ENCODE data around the gene ME3.

ME3 gene

GRCh38 chr11:86459682-86460460 is 212.5 kb downstream of the ME3 start:
- TF ChIP-seq ZNF274 (IDR thresholded peaks at IDR 0.05; ENCODE audit: low read depth, low read length): no peak
- H3K4me3 ChIP-seq (ENCODE audit: low read length): no peak overlapping the region

GRCh38 chr11:86459002-86459385 is 213.4 kb downstream of the ME3 start:
- H3K4me3 ChIP-seq (ENCODE audit: low read length): no peak overlapping the region
- no peak for TF ChIP-seq ZNF274 (IDR thresholded peaks at IDR 0.05; ENCODE audit: low read depth, low read length)

- no peak overlapping the region for H3K4me3 ChIP-seq (ENCODE audit: low read length)
- TF ChIP-seq ZNF274 (IDR thresholded peaks at IDR 0.05; ENCODE audit: low read depth, low read length): no peak
Measured at GRCh38 chr11:86458294-86459001, 214.0 kb downstream of the ME3 start.

- no peak for TF ChIP-seq ZNF274 (IDR thresholded peaks at IDR 0.05; ENCODE audit: low read depth, low read length)
- H3K4me3 ChIP-seq (ENCODE audit: low read length): no peak overlapping the region
Measured at GRCh38 chr11:86456075-86456939, 216.1 kb downstream of the ME3 start.

- no peak overlapping the region for H3K4me3 ChIP-seq (ENCODE audit: low read length)
- no peak for TF ChIP-seq ZNF274 (IDR thresholded peaks at IDR 0.05; ENCODE audit: low read depth, low read length)
Measured at GRCh38 chr11:86453290-86454030, 219.0 kb downstream of the ME3 start.

GRCh38 chr11:86449993-86450629 is 222.3 kb downstream of the ME3 start:
- no peak for TF ChIP-seq ZNF274 (IDR thresholded peaks at IDR 0.05; ENCODE audit: low read depth, low read length)
- H3K4me3 ChIP-seq (ENCODE audit: low read length): no peak overlapping the region

GRCh38 chr11:86447763-86448480 is 224.5 kb downstream of the ME3 start:
- H3K4me3 ChIP-seq (ENCODE audit: low read length): no peak overlapping the region
- no peak for TF ChIP-seq ZNF274 (IDR thresholded peaks at IDR 0.05; ENCODE audit: low read depth, low read length)

GRCh38 chr11:86446924-86447285 is 225.5 kb downstream of the ME3 start:
- no peak overlapping the region for H3K4me3 ChIP-seq (ENCODE audit: low read length)
- no peak for TF ChIP-seq ZNF274 (IDR thresholded peaks at IDR 0.05; ENCODE audit: low read depth, low read length)

GRCh38 chr11:86446163-86446923 is 226.1 kb downstream of the ME3 start:
- TF ChIP-seq ZNF274 (IDR thresholded peaks at IDR 0.05; ENCODE audit: low read depth, low read length): no peak
- no peak overlapping the region for H3K4me3 ChIP-seq (ENCODE audit: low read length)

- TF ChIP-seq ZNF274 (IDR thresholded peaks at IDR 0.05; ENCODE audit: low read depth, low read length): no peak
- no peak overlapping the region for H3K4me3 ChIP-seq (ENCODE audit: low read length)
Measured at GRCh38 chr11:86444981-86445380, 227.4 kb downstream of the ME3 start.

GRCh38 chr11:86443415-86443814 is 229.0 kb downstream of the ME3 start:
- TF ChIP-seq ZNF274 (IDR thresholded peaks at IDR 0.05; ENCODE audit: low read depth, low read length): no peak
- H3K4me3 ChIP-seq (ENCODE audit: low read length): no peak overlapping the region

GRCh38 chr11:86442827-86443226 is 229.6 kb downstream of the ME3 start:
- no peak overlapping the region for H3K4me3 ChIP-seq (ENCODE audit: low read length)
- no peak for TF ChIP-seq ZNF274 (IDR thresholded peaks at IDR 0.05; ENCODE audit: low read depth, low read length)
